OCI-LY7 (cell line): ENCODE data around the gene CWC22. TPM values are rescaled to one million over a fixed set of nuclear protein-coding genes. Genes with fewer than 3 reads are reported as not detected.
A peak's percentile ranks its signal among the peaks of the same experiment; 100 is the strongest.

Experiments
- BruUV-seq: library from RNA; stranded (reverse); fragments of 400-500 nt; replicated peaks from 2 replicates; lab custom pipeline; 2021; lab: Mats Ljungman, UMichigan
- CTCF ChIA-PET: fragments of 300-600 bp; sonication (Branson Sonifier 250); formaldehyde crosslinking; loops from one replicate; lab custom pipeline; 2022; ENCODE audit warnings: antibody characterized with exemption; ENCODE audit not compliant: unreplicated experiment; lab: Charles Lee
- POLR2A ChIA-PET: fragments of 300-600 bp; sonication (Branson Sonifier 250); formaldehyde crosslinking; loops from one replicate; lab custom pipeline; 2022; ENCODE audit warnings: antibody characterized with exemption; lab: Charles Lee
- DNase-seq: peaks from one replicate; pipeline ENCODE4 v3.0.0-alpha.2; 2015; ENCODE audit warnings: low spot score
- H2AFZ ChIP-seq: fragments of 200-600 bp; sonication (generic), shearing (Covaris generic); 2 replicates; pipeline ENCODE4 v1.6.1; 2014; ENCODE audit warnings: mild to moderate bottlenecking, antibody characterized with exemption, low read length, moderate library complexity
- H3K27ac ChIP-seq: fragments of 200-600 bp; sonication (generic); 2 replicates; pipeline ENCODE4 v1.5.1; 2014; ENCODE audit warnings: mixed run types, low read depth, mild to moderate bottlenecking, moderate library complexity, low read length, inconsistent platforms; ENCODE audit not compliant: poor library complexity, severe bottlenecking
- H3K36me3 ChIP-seq: fragments of 200-600 bp; sonication (generic); 2 replicates; pipeline ENCODE4 v1.6.1; 2014; ENCODE audit warnings: mild to moderate bottlenecking, antibody characterized with exemption, low read length, moderate library complexity, mixed read lengths; ENCODE audit not compliant: insufficient read depth
- H3K4me1 ChIP-seq: fragments of 200-600 bp; sonication (generic); 2 replicates; pipeline ENCODE4 v1.5.1; 2014; ENCODE audit warnings: mild to moderate bottlenecking, low read length; ENCODE audit not compliant: insufficient read depth, poor library complexity, severe bottlenecking
- H3K4me2 ChIP-seq: fragments of 200-600 bp; sonication (generic); 2 replicates; pipeline ENCODE4 v1.6.1; 2014; ENCODE audit warnings: mild to moderate bottlenecking, low read length
- H3K4me3 ChIP-seq: fragments of 200-600 bp; sonication (generic); 2 replicates; pipeline ENCODE4 v1.5.1; 2014; ENCODE audit warnings: mild to moderate bottlenecking, low read depth, low read length; ENCODE audit not compliant: poor library complexity, severe bottlenecking
- H3K79me2 ChIP-seq: fragments of 200-600 bp; sonication (generic); 2 replicates; pipeline ENCODE4 v1.6.1; 2016; ENCODE audit warnings: low read depth, mild to moderate bottlenecking, low read length, moderate library complexity, mixed read lengths; ENCODE audit not compliant: insufficient read depth
- H3K9me2 ChIP-seq: fragments of 200-600 bp; sonication (generic); 2 replicates; pipeline ENCODE4 v1.6.1; 2016; ENCODE audit warnings: mild to moderate bottlenecking, low read length, mixed read lengths; ENCODE audit not compliant: insufficient read depth
- H3K9me3 ChIP-seq: fragments of 200-600 bp; sonication (generic); 2 replicates; pipeline ENCODE4 v1.6.1; 2014; ENCODE audit warnings: mild to moderate bottlenecking, mixed run types, low read length, mixed read lengths
- H4K20me1 ChIP-seq: fragments of 200-600 bp; sonication (generic); 2 replicates; pipeline ENCODE4 v1.6.1; 2014; ENCODE audit warnings: mild to moderate bottlenecking, antibody characterized with exemption, low read length, moderate library complexity, mixed read lengths; ENCODE audit not compliant: insufficient read depth
- CTCF ChIP-seq: fragments of 200-600 bp; sonication (generic); conservative IDR thresholded peaks from 2 replicates; pipeline ENCODE4 v1.5.1; 2014; ENCODE audit warnings: mild to moderate bottlenecking, antibody characterized with exemption, low read length, moderate library complexity, mixed read lengths
- EZH2phosphoT487 ChIP-seq: fragments of 200-600 bp; sonication (generic); IDR thresholded peaks from 2 replicates; pipeline ENCODE4 v1.6.1; 2018; ENCODE audit warnings: low read depth, borderline replicate concordance, mild to moderate bottlenecking, mixed run types, antibody characterized with exemption, low read length, moderate library complexity, mixed read lengths
- intact Hi-C: fragments of 100-400 bp; cut with micrococcal nuclease; formaldehyde crosslinking; loops from one replicate; pipeline ENCODE4 v1.10.0; 2022; ENCODE audit not compliant: unreplicated experiment
- total RNA-seq, 2 experiments: library from RNA; depleted of rRNA in 1 of 2; stranded (reverse); fragments of >200 nt in 1 of 2; shearing (Covaris generic) in 1 of 2; gene quantifications; 2 replicates each; pipeline ENCODE4 v1.2.3, GENCODE V29; 2014 to 2022

Gene CWC22
- total RNA-seq, 2 experiments from 2014 or later = 11.6 to 20.0 TPM

DNA sequence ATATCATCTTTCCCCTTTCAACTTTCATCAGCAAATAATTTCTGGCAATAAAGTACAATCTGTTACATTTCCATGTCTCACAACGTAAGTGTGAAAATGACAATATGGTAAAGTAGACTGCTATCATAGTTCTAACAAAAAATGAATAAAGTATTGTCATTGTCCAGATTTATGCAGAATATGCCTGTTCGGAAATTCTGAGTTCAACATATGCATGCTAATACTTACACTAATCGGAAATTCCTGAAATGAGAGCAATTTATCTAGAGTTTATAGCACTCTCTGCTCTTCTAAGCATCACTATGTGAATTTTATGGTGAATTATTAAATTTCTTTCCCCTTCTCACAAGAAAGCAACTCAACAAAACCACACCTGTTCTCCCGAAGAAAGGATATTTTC is 8.1 kb downstream of the CWC22 start:
- intact Hi-C loops = no loop called here
- POLR2A ChIA-PET = no interaction called here
- 0 out of 2 replicates have a peak, but pooled peaks cover 10% of the 10 kb centered on the region for H4K20me1 ChIP-seq

GRCh38 chr2:179995741-179996515 is 11.2 kb downstream of the CWC22 start:
- Histone ChIP-seq H4K20me1 (0 out of 2 replicates have a peak, but pooled peaks cover 10% of the 10 kb centered on the region), H3K27ac (no peak overlapping the region), H3K4me3 (no peak overlapping the region), H3K36me3 (peaks cover 24% of the 10 kb centered on the region), H3K4me2 (no peak overlapping the region), H3K4me1 (no peaks in the 10 kb centered on the region), H3K9me2 (no peaks in the 10 kb centered on the region), H3K79me2 (peaks cover 40% of the 10 kb centered on the region), H2AFZ (no peak overlapping the region), H3K9me3 (no peaks in the 10 kb centered on the region)
- BruUV-seq = no TSS peak
- CTCF ChIA-PET = no interaction called here
- no peak for DNase-seq
- POLR2A ChIA-PET = interaction anchor here (0.6 kb wide), 1 partner anchor 124 kb away, joined by 3 read pairs; no protein-coding TSS in a partner anchor
- TF ChIP-seq CTCF (no peak), EZH2phosphoT487 (no peak)
- intact Hi-C loops = no loop called here

More for the DNA sequence above, 8.1 kb downstream of the CWC22 start:
- CTCF ChIA-PET = no interaction called here
- no peaks in the 10 kb centered on the region for H3K9me2 ChIP-seq
- no peak overlapping the region for H2AFZ ChIP-seq
- TF ChIP-seq EZH2phosphoT487 (no peak), CTCF (no peak)
- no peak overlapping the region for H3K4me2 ChIP-seq
- H3K4me3 ChIP-seq = no peak overlapping the region
- no peak overlapping the region for H3K27ac ChIP-seq
- no peaks in the 10 kb centered on the region for H3K9me3 ChIP-seq
- no peaks in the 10 kb centered on the region for H3K4me1 ChIP-seq
- H3K36me3 ChIP-seq = 0 out of 2 replicates have a peak, but pooled peaks cover 6% of the 10 kb centered on the region
- BruUV-seq = no TSS peak
- no peak for DNase-seq
- H3K79me2 ChIP-seq = peaks cover 41% of the 10 kb centered on the region

DNA sequence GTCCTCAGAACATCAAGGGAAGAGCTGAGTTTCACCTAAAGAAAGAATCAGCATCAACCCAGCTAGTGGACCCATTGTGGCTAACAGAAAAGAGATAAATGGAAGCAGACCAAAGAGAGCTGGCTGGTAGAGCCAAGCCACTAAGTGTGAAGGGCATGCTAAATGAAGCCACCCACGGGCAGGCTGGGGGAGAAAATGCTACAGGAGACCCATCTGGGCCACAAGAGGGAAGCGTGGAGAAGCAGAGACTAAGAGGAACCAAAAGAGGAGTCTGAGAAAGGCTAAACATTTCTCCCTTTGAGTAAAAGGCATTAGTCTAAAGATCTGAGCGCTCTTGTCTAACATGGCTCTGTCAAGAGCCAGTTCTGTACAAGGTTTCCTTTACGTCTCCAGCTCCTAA is 15.8 kb downstream of the CWC22 start:
- no peak overlapping the region for H3K27ac ChIP-seq
- no peak overlapping the region for H3K4me2 ChIP-seq
- no peaks in the 10 kb centered on the region for H3K9me2 ChIP-seq
- no peak overlapping the region for H2AFZ ChIP-seq
- BruUV-seq = no TSS peak
- ChIA-PET POLR2A (interaction anchor here (1.4 kb wide), 1 partner anchor 12 kb away, joined by 5 read pairs; no protein-coding TSS in a partner anchor), CTCF (no interaction called here)
- H3K4me3 ChIP-seq = no peak overlapping the region
- peaks cover 60% of the 10 kb centered on the region for H3K36me3 ChIP-seq
- 0 out of 2 replicates have a peak, but pooled peaks cover 4% of the 10 kb centered on the region for H4K20me1 ChIP-seq
- H3K9me3 ChIP-seq = no peaks in the 10 kb centered on the region
- TF ChIP-seq EZH2phosphoT487 (no peak), CTCF (0 out of 2 replicates have a peak, but pooled peaks have one; percentile 44)
- intact Hi-C loops = no loop called here
- peaks cover 31% of the 10 kb centered on the region for H3K79me2 ChIP-seq
- peak; percentile 24 for DNase-seq
- H3K4me1 ChIP-seq = no peaks in the 10 kb centered on the region
